ENCODE data around the gene IFT27. TPM values are rescaled to one million over a fixed set of nuclear protein-coding genes. Genes with fewer than 3 reads are reported as not detected.

The IFT27 gene
- total and polyA plus RNA-seq, 2 of the 4 experiments (the other 2 are of a cell fraction) = 14.5 to 26.9 TPM

- DNase-seq (no peak), ATAC-seq (ENCODE audit: low read depth) (no peak)
- Histone ChIP-seq H3K27ac (ENCODE audit: insufficient read depth, low read length) (no peak overlapping the region), H2AK5ac (ENCODE audit: low read depth, low read length) (peak overlapping the region; percentile 10; the same call in 1 of the 2 replicates), H4K91ac (ENCODE audit: insufficient read depth, low read depth, low read length) (no peak overlapping the region), H3K4me1 (ENCODE audit: control insufficient read depth, insufficient read depth, low read length) (peaks cover 6% of the 10 kb centered on the region), H4K5ac (ENCODE audit: low read depth, low read length) (peak overlapping the region; percentile 58), H3K9me1 (ENCODE audit: insufficient read depth, low read length) (0 out of 2 replicates have a peak, but pooled peaks cover 3% of the 10 kb centered on the region), H2BK120ac (ENCODE audit: low read depth, low read length) (no peak overlapping the region), H4K20me1 (ENCODE audit: insufficient read depth, low read length) (no peaks in the 10 kb centered on the region), H3K4ac (ENCODE audit: low read depth, low read length) (peak overlapping the region; percentile 14), H3K4me2 (ENCODE audit: low read depth, low read length) (peak overlapping the region; percentile 58), H4K8ac (ENCODE audit: low read depth in 2 of 2, low read length in 2 of 2) (peak overlapping the region; percentile 77 to 90), H3K23ac (ENCODE audit: low read depth, low read length) (no peak overlapping the region; the same call in 1 of the 2 replicates), H2BK15ac (ENCODE audit: low read depth, low read length) (no peak overlapping the region), H3K36me3 (ENCODE audit: control insufficient read depth, insufficient read depth, low read length) (0 out of 2 replicates have a peak, but pooled peaks cover 2% of the 10 kb centered on the region), H3K4me3 (ENCODE audit: insufficient read depth, low read depth, low read length) (peak overlapping the region; percentile 10; the same call in 1 of the 2 replicates), H2BK5ac (ENCODE audit: low read depth, low read length, poor library complexity, severe bottlenecking) (no peak overlapping the region), H2AK9ac (replicated peaks; ENCODE audit: low read depth, low read length, poor library complexity) (peak overlapping the region; percentile 22), H3K56ac (ENCODE audit: extremely low read depth, insufficient read depth, low read length) (no peak overlapping the region), H2BK20ac (ENCODE audit: low read depth, low read length) (no peak overlapping the region), H3K9ac (ENCODE audit: low read depth, low read length) (peak overlapping the region; percentile 17; the same call in 1 of the 2 replicates), H3K79me1 (ENCODE audit: low read depth in 1 of 2, low read length in 2 of 2) (peaks cover 12 to 15% of the 10 kb centered on the region in 2 experiments; a peak in 3 of 4 replicates), H3K9me3 (ENCODE audit: control insufficient read depth, insufficient read depth, low read length) (no peaks in the 10 kb centered on the region), H3K18ac (ENCODE audit: low read depth, low read length) (no peak overlapping the region), H3K14ac (replicated peaks; ENCODE audit: low read depth, low read length) (peak overlapping the region; percentile 67), H2AFZ (replicated peaks; ENCODE audit: low read length, poor library complexity) (peak overlapping the region; percentile 86), H3K27me3 (ENCODE audit: control insufficient read depth, insufficient read depth, low read length) (no peaks in the 10 kb centered on the region)
- BruUV-seq (replicated peaks) = no TSS peak
- ChIA-PET POLR2A (ENCODE audit: unreplicated experiment) (interaction anchor here (0.5 to 1.0 kb wide), 2 partner anchors 9 to 237 kb away, joined by 3 to 4 read pairs; no protein-coding TSS in a partner anchor), CTCF (interaction anchor here (1.6 kb wide), 1 partner anchor 19 kb away, joined by 3 read pairs; no protein-coding TSS in a partner anchor)
- intact Hi-C loops (cut with micrococcal nuclease) (no loop called here), in situ Hi-C loops (cut with MboI; ENCODE audit: low sequenced_read_pairs) (loop anchor here (10.0 kb wide), 1 partner anchor 232 kb away; no protein-coding TSS in a partner anchor), dilution Hi-C loops (cut with HindIII; ENCODE audit: low sequenced_read_pairs, unreplicated experiment) (no loop called here)
- TF ChIP-seq SMC3 (IDR thresholded peaks at IDR 0.05; ENCODE audit: low read depth, low read length) (no peak), CHD1 (IDR thresholded peaks at IDR 0.05; ENCODE audit: low read depth, low read length) (no peak), FOS (IDR thresholded peaks at IDR 0.05; ENCODE audit: low read depth, low read length) (no peak), BHLHE40 (IDR thresholded peaks at IDR 0.05; ENCODE audit: low read depth, low read length) (no peak), MXI1 (IDR thresholded peaks at IDR 0.05; ENCODE audit: borderline replicate concordance, low read depth, low read length) (no peak), MAZ (IDR thresholded peaks at IDR 0.05; ENCODE audit: borderline replicate concordance, low read depth, low read length) (no peak), NFE2L2 (IDR thresholded peaks at IDR 0.05; ENCODE audit: low read depth, low read length) (no peak), RAD21 (IDR thresholded peaks at IDR 0.05; ENCODE audit: low read length) (no peak), USF2 (IDR thresholded peaks at IDR 0.05; ENCODE audit: low read depth, low read length) (no peak)
- TF ChIP-seq, protein P1, sequence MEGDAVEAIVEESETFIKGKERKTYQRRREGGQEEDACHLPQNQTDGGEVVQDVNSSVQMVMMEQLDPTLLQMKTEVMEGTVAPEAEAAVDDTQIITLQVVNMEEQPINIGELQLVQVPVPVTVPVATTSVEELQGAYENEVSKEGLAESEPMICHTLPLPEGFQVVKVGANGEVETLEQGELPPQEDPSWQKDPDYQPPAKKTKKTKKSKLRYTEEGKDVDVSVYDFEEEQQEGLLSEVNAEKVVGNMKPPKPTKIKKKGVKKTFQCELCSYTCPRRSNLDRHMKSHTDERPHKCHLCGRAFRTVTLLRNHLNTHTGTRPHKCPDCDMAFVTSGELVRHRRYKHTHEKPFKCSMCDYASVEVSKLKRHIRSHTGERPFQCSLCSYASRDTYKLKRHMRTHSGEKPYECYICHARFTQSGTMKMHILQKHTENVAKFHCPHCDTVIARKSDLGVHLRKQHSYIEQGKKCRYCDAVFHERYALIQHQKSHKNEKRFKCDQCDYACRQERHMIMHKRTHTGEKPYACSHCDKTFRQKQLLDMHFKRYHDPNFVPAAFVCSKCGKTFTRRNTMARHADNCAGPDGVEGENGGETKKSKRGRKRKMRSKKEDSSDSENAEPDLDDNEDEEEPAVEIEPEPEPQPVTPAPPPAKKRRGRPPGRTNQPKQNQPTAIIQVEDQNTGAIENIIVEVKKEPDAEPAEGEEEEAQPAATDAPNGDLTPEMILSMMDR (conservative IDR thresholded peaks at IDR 0.05; ENCODE audit: low read depth, low read length) = no peak
- WGBS, 2 experiments (ENCODE audit: extremely low coverage in 2 of 2, insufficient read length in 1 of 2) = no CpG with 5 or more reads among the region's 12 CpGs
These were observed 803 bp upstream of the IFT27 start for GRCh38 chr22:36776722-36777121.

Measured in IMR-90 (cell line).